ENCODE measurements around the gene SLC22A8. TPM values are rescaled to one million over a fixed set of nuclear protein-coding genes. Genes with fewer than 3 reads are reported as not detected.

SLC22A8 gene
- total and polyA plus RNA-seq, 2 of the 4 experiments (the other 2 are of a cell fraction): not detected

GRCh38 chr11:62948765-62949320, 66.8 kb downstream of the SLC22A8 start:
- ChIA-PET POLR2A (ENCODE audit: unreplicated experiment) (no interaction called here), CTCF (no interaction called here)
- ATAC-seq (ENCODE audit: low read depth) (no peak), DNase-seq (no peak)
- Histone ChIP-seq H2BK5ac (ENCODE audit: low read depth, low read length, poor library complexity, severe bottlenecking) (no peak overlapping the region), H4K8ac (ENCODE audit: low read depth in 2 of 2, low read length in 2 of 2) (no peak overlapping the region), H2AK9ac (replicated peaks; ENCODE audit: low read depth, low read length, poor library complexity) (no peak overlapping the region), H3K9ac (ENCODE audit: low read depth, low read length) (no peak overlapping the region), H3K23ac (ENCODE audit: low read depth, low read length) (no peak overlapping the region), H4K5ac (ENCODE audit: low read depth, low read length) (no peak overlapping the region), H3K9me1 (ENCODE audit: insufficient read depth, low read length) (no peaks in the 10 kb centered on the region), H3K4me3 (ENCODE audit: insufficient read depth, low read depth, low read length) (no peak overlapping the region), H3K56ac (ENCODE audit: extremely low read depth, insufficient read depth, low read length) (no peak overlapping the region), H3K9me3 (ENCODE audit: control insufficient read depth, insufficient read depth, low read length) (no peaks in the 10 kb centered on the region), H3K4me1 (ENCODE audit: control insufficient read depth, insufficient read depth, low read length) (no peaks in the 10 kb centered on the region), H2AFZ (replicated peaks; ENCODE audit: low read length, poor library complexity) (no peak overlapping the region), H2BK20ac (ENCODE audit: low read depth, low read length) (no peak overlapping the region), H3K14ac (replicated peaks; ENCODE audit: low read depth, low read length) (no peak overlapping the region), H3K27me3 (ENCODE audit: control insufficient read depth, insufficient read depth, low read length) (peaks cover 7% of the 10 kb centered on the region), H3K4me2 (ENCODE audit: low read depth, low read length) (no peak overlapping the region), H3K4ac (ENCODE audit: low read depth, low read length) (no peak overlapping the region), H2BK120ac (ENCODE audit: low read depth, low read length) (no peak overlapping the region), H3K27ac (ENCODE audit: insufficient read depth, low read length) (no peak overlapping the region), H4K91ac (ENCODE audit: insufficient read depth, low read depth, low read length) (no peak overlapping the region), H3K79me1 (ENCODE audit: low read depth in 1 of 2, low read length in 2 of 2) (no peaks in the 10 kb centered on the region), H2BK15ac (ENCODE audit: low read depth, low read length) (no peak overlapping the region), H2AK5ac (ENCODE audit: low read depth, low read length) (no peak overlapping the region), H3K18ac (ENCODE audit: low read depth, low read length) (no peak overlapping the region), H4K20me1 (ENCODE audit: insufficient read depth, low read length) (no peaks in the 10 kb centered on the region), H3K36me3 (ENCODE audit: control insufficient read depth, insufficient read depth, low read length) (no peaks in the 10 kb centered on the region)
- WGBS, 2 experiments (ENCODE audit: extremely low coverage in 2 of 2, insufficient read length in 1 of 2): 40% methylated on average over 3 of the region's 7 CpGs; no CpG with 5 or more reads in 1 of the 2 experiments
- intact Hi-C loops (cut with micrococcal nuclease) (no loop called here), in situ Hi-C loops (cut with MboI; ENCODE audit: low sequenced_read_pairs) (no loop called here), dilution Hi-C loops (cut with HindIII; ENCODE audit: low sequenced_read_pairs, unreplicated experiment) (no loop called here)
- BruUV-seq (replicated peaks): no TSS peak
- TF ChIP-seq MXI1 (IDR thresholded peaks at IDR 0.05; ENCODE audit: borderline replicate concordance, low read depth, low read length): no peak
- no peak for TF ChIP-seq MAZ (IDR thresholded peaks at IDR 0.05; ENCODE audit: borderline replicate concordance, low read depth, low read length)
- TF ChIP-seq ELK1 (IDR thresholded peaks at IDR 0.05; ENCODE audit: borderline replicate concordance, low read depth, low read length): no peak
- TF ChIP-seq BHLHE40 (IDR thresholded peaks at IDR 0.05; ENCODE audit: low read depth, low read length): no peak
- TF ChIP-seq CHD1 (IDR thresholded peaks at IDR 0.05; ENCODE audit: low read depth, low read length): no peak
- no peak for TF ChIP-seq RFX5 (IDR thresholded peaks at IDR 0.05; ENCODE audit: low read depth, low read length)
- no peak for TF ChIP-seq SMC3 (IDR thresholded peaks at IDR 0.05; ENCODE audit: low read depth, low read length)
- TF ChIP-seq NFE2L2 (IDR thresholded peaks at IDR 0.05; ENCODE audit: low read depth, low read length): no peak
- TF ChIP-seq POLR2A (IDR thresholded peaks at IDR 0.05; ENCODE audit: low read depth, low read length): no peak
- TF ChIP-seq FOS (IDR thresholded peaks at IDR 0.05; ENCODE audit: low read depth, low read length): no peak
- TF ChIP-seq RAD21 (IDR thresholded peaks at IDR 0.05; ENCODE audit: low read length): no peak
- TF ChIP-seq MAFK (IDR thresholded peaks at IDR 0.05; ENCODE audit: low read depth, low read length): no peak
- no peak for TF ChIP-seq CEBPB (IDR thresholded peaks at IDR 0.05; ENCODE audit: low read depth, low read length)
- no peak for TF ChIP-seq USF2 (IDR thresholded peaks at IDR 0.05; ENCODE audit: low read depth, low read length)
- TF ChIP-seq RCOR1 (IDR thresholded peaks at IDR 0.05; ENCODE audit: insufficient replicate concordance, low read length): no peak
- TF ChIP-seq CTCF (conservative IDR thresholded peaks at IDR 0.05; ENCODE audit: low read depth, low read length): no peak

Data from IMR-90 (cell line).